K562 (cell line): ENCODE results near the gene GFRA3. TPM values are rescaled to one million over a fixed set of nuclear protein-coding genes. Genes with fewer than 3 reads are reported as not detected.

Source experiments
- ATAC-seq: fragments of 200-7000 bp; cut with Tn5 transposase; 3 replicates; pipeline ENCODE4 v1.9.1; 2020; ENCODE audit warnings: moderate library complexity
- Bru-seq: library from RNA; stranded (reverse); fragments of 400-500 nt; gene quantifications from one replicate; lab custom pipeline; 2021; lab: Mats Ljungman, UMichigan
- BruChase-seq, 2 experiments: library from RNA; stranded (reverse); fragments of 400-500 nt; gene quantifications; one replicate each; lab custom pipeline; 2021; lab: Mats Ljungman, UMichigan
- BruUV-seq: library from RNA; stranded (reverse); fragments of 400-500 nt; replicated peaks from 2 replicates; lab custom pipeline; 2021; lab: Mats Ljungman, UMichigan
- CTCF ChIA-PET: fragments of 300-600 bp; formaldehyde crosslinking; extraction: SDS; loops from one replicate; lab custom pipeline; 2021; ENCODE audit warnings: low intra/inter-chr PET ratio; lab: Yijun Ruan, JAX
- POLR2A ChIA-PET: fragments of 300-600, 350-650 bp; sonication (Branson Sonifier 250); formaldehyde crosslinking; extraction: SDS; loops from one replicate; lab custom pipeline; 2021; ENCODE audit warnings: antibody characterized with exemption, inconsistent platforms; lab: Yijun Ruan, JAX
- DNase-seq, 4 experiments: peaks; one replicate each; pipeline versions ENCODE4 v3.0.0 to v3.0.0-alpha.2; 2011 to 2018; ENCODE audit warnings: low spot score in 3 of 4, mixed read lengths in 3 of 4; ENCODE audit errors: extremely low read depth in 1 of 4
- FAIRE-seq: peaks from 2 replicates; lab custom pipeline; 2011; peaks lifted over from hg19 to GRCh38; lab: Jason Lieb, UNC
- H2AFZ ChIP-seq: 2 replicates; pipeline ENCODE4 v1.6.0; 2011; ENCODE audit warnings: low read depth, low read length, control low read depth, inconsistent platforms
- H3K27ac ChIP-seq: fragments of 200-600 bp; 3 replicates; pipeline ENCODE4 v1.8.0; 2011; ENCODE audit warnings: low read depth, mild to moderate bottlenecking, control low read depth, inconsistent platforms, low read length, moderate library complexity, mixed read lengths; ENCODE audit errors: extremely low read depth
- H3K27me3 ChIP-seq, 2 experiments: fragments of 300-600 bp in 1 of 2; 2 replicates in 1 of 2; 3 replicates in 1 of 2; pipeline versions ENCODE4 v1.6.0 to v1.8.0; 2011; ENCODE audit warnings: inconsistent platforms in 2 of 2, low read length in 2 of 2, mild to moderate bottlenecking in 1 of 2, mixed read lengths in 1 of 2, moderate library complexity in 1 of 2; ENCODE audit not compliant: control insufficient read depth in 2 of 2, insufficient read depth in 2 of 2
- H3K36me3 ChIP-seq: fragments of 300-600 bp; 3 replicates; pipeline ENCODE4 v1.8.0; 2011; ENCODE audit warnings: mild to moderate bottlenecking, low read length, inconsistent platforms; ENCODE audit not compliant: control insufficient read depth, insufficient read depth
- H3K4me1 ChIP-seq, 2 experiments: fragments of 200-600 bp in 1 of 2; replicated peaks in 1 of 2; 2 replicates in 1 of 2; 3 replicates in 1 of 2; pipeline versions ENCODE4 v1.5.1 to v1.8.0; 2011; ENCODE audit warnings: inconsistent platforms in 2 of 2, low read length in 2 of 2, mild to moderate bottlenecking in 1 of 2, mixed read lengths in 1 of 2, moderate library complexity in 1 of 2; ENCODE audit not compliant: control insufficient read depth in 2 of 2, insufficient read depth in 2 of 2
- H3K4me2 ChIP-seq: 2 replicates; pipeline ENCODE4 v1.6.1; 2011; ENCODE audit warnings: low read length, control low read depth, inconsistent platforms, mixed read lengths; ENCODE audit not compliant: insufficient read depth
- H3K4me3 ChIP-seq: fragments of 200-600 bp; sonication (generic), shearing (Covaris generic); 2 replicates; pipeline ENCODE4 v1.5.1; 2016; ENCODE audit warnings: control low read depth, inconsistent platforms
- H3K79me2 ChIP-seq: fragments of 200-600 bp; 3 replicates; pipeline ENCODE4 v1.8.0; 2011; ENCODE audit warnings: low read length, inconsistent platforms; ENCODE audit not compliant: control insufficient read depth, insufficient read depth
- H3K9ac ChIP-seq, 2 experiments: 2 replicates each; pipeline versions ENCODE4 v1.6.0 to v1.6.1; 2011; ENCODE audit warnings: low read depth in 2 of 2, low read length in 2 of 2, control low read depth in 1 of 2, inconsistent platforms in 1 of 2, mild to moderate bottlenecking in 1 of 2, mixed read lengths in 1 of 2; ENCODE audit not compliant: insufficient read depth in 1 of 2
- H3K9me1 ChIP-seq: one replicate; pipeline ENCODE4 v1.6.0; 2011; ENCODE audit warnings: inconsistent platforms, mild to moderate bottlenecking, low read length, moderate library complexity; ENCODE audit not compliant: control insufficient read depth, insufficient read depth
- H3K9me3 ChIP-seq: replicated peaks from 2 replicates; pipeline ENCODE4 v1.5.1; 2011; ENCODE audit warnings: low read depth, low read length, inconsistent platforms; ENCODE audit not compliant: control insufficient read depth, insufficient read depth
- H4K20me1 ChIP-seq: replicated peaks from 2 replicates; pipeline ENCODE4 v1.6.1; 2011; ENCODE audit warnings: low read length, inconsistent platforms, mixed read lengths; ENCODE audit not compliant: control insufficient read depth, insufficient read depth
- E2F6 ChIP-seq, 2 experiments: IDR thresholded peaks; 2 replicates each; pipeline ENCODE4 v1.6.1; 2011; ENCODE audit warnings: borderline replicate concordance in 1 of 2, control low read depth in 1 of 2, low read depth in 1 of 2, low read length in 1 of 2, mild to moderate bottlenecking in 1 of 2, mixed read lengths in 1 of 2, moderate library complexity in 1 of 2; ENCODE audit not compliant: insufficient read depth in 1 of 2, insufficient read length in 1 of 2, poor library complexity in 1 of 2, severe bottlenecking in 1 of 2; ENCODE audit errors: extremely low read depth in 1 of 2
- EGR1 ChIP-seq: fragments of 450-650 bp; conservative IDR thresholded peaks from 2 replicates; pipeline ENCODE4 v1.6.1; 2017; ENCODE audit warnings: mild to moderate bottlenecking
- HDAC8 ChIP-seq: fragments of 450-650 bp; IDR thresholded peaks from 2 replicates; pipeline ENCODE4 v1.6.1; 2016; ENCODE audit warnings: mild to moderate bottlenecking, missing genetic modification characterization, moderate library complexity, missing compliant biosample characterization
- LEF1 ChIP-seq: fragments of 450-650 bp; IDR thresholded peaks from 2 replicates; pipeline ENCODE4 v1.6.1; 2016; ENCODE audit warnings: mild to moderate bottlenecking
- NR1H2 ChIP-seq: sonication (generic); formaldehyde crosslinking; IDR thresholded peaks from 2 replicates; pipeline ENCODE4 v1.4.0; 2020; ENCODE audit warnings: mild to moderate bottlenecking, missing genetic modification reagents
- NR2F6 ChIP-seq: fragments of 450-650 bp; formaldehyde crosslinking; IDR thresholded peaks from 2 replicates; pipeline ENCODE4 v1.4.0; 2020; ENCODE audit warnings: mild to moderate bottlenecking
- POLR2B ChIP-seq: fragments of 450-650 bp; IDR thresholded peaks from 2 replicates; pipeline ENCODE4 v1.6.1; 2018; ENCODE audit warnings: low read depth; ENCODE audit not compliant: partially characterized antibody
- PTTG1 ChIP-seq: fragments of 450-650 bp; IDR thresholded peaks from 2 replicates; pipeline ENCODE4 v1.6.1; 2016; ENCODE audit warnings: low read depth, mild to moderate bottlenecking, missing genetic modification characterization, missing compliant biosample characterization
- RFX7 ChIP-seq: fragments of 250-450 bp; sonication (Bioruptor Pico); IDR thresholded peaks from 2 replicates; pipeline ENCODE4 v1.5.1; 2021; ENCODE audit warnings: mild to moderate bottlenecking
- TFAP4 ChIP-seq: sonication (generic); formaldehyde crosslinking; IDR thresholded peaks from 2 replicates; pipeline ENCODE4 v1.8.0; 2022; ENCODE audit warnings: missing genetic modification reagents, mild to moderate bottlenecking, moderate library complexity, borderline replicate concordance
- ZKSCAN3 ChIP-seq: fragments of 250-450 bp; sonication (Bioruptor Pico); IDR thresholded peaks from 2 replicates; pipeline ENCODE4 v1.4.0; 2020
- ZNF830 ChIP-seq: fragments of 250-450 bp; sonication (Bioruptor Pico); IDR thresholded peaks from 2 replicates; pipeline ENCODE4 v1.5.0; 2021; ENCODE audit warnings: mild to moderate bottlenecking
- WGBS: fragments of 100-300 bp; shearing (Covaris generic); methylation state at CpG from one replicate; pipeline ENCODE4 v1.1.6; 2016; ENCODE audit warnings: low coverage, mixed read lengths; ENCODE audit not compliant: insufficient coverage; ENCODE audit errors: missing lambda C conversion rate; 5-methylcytosine and 5-hydroxymethylcytosine counted together
- in situ Hi-C: fragments of 300-500 bp; cut with MboI; formaldehyde crosslinking; loops from 4 replicates; pipeline ENCODE4 v1.15.0; 2018; ENCODE audit warnings: inconsistent platforms, mixed read lengths
- intact Hi-C: fragments of 100-400 bp; cut with micrococcal nuclease; formaldehyde crosslinking; loops from 2 replicates; pipeline ENCODE4 v1.14.2; 2022
- long read RNA-seq, 3 experiments: library from polyadenylated mRNA in 2 of 3; library from RNA in 1 of 3; unstranded in 2 of 3; stranded (forward) in 1 of 3; transcript quantifications; one replicate each; pipeline ENCODE4 v2.0.0, GENCODE V29; 2019 to 2022
- polyA minus RNA-seq, 3 experiments: library from RNA; depleted of rRNA, polyadenylated mRNA; stranded (reverse); fragments of >200 nt; gene quantifications; 2 replicates each; pipeline ENCODE4 v1.2.3, GENCODE V29; 2011
- polyA plus RNA-seq, 8 experiments: library from polyadenylated mRNA; depleted of rRNA in 4 of 8; stranded (reverse) in 5 of 8; unstranded in 3 of 8; fragments of >200 nt; fragmentation: Nextera tagmentation in 2 of 8; fragmentation: Illumina TruSeq in 1 of 8; extraction: Ambion mirVana in 2 of 8; extraction: Trizol in 1 of 8; gene quantifications; 2 replicates each; pipeline versions ENCODE4 v1.2.1 to v1.2.3, GENCODE V29; 2011 to 2014; ENCODE audit warnings: inconsistent platforms in 1 of 8, missing spikeins in 1 of 8
- total RNA-seq, 7 experiments: library from RNA; depleted of rRNA in 6 of 7; stranded (reverse); fragments of >200 nt in 6 of 7; fragmentation: Illumina TruSeq in 2 of 7; extraction: Trizol in 2 of 7; gene quantifications; 2 replicates each; pipeline versions ENCODE4 v1.2.1 to v1.2.3, GENCODE V29; 2011 to 2021; ENCODE audit warnings: low replicate concordance in 1 of 7
- TF ChIP-seq, protein P1 (sequence below): fragments of 450-650 bp; IDR thresholded peaks from 2 replicates; pipeline ENCODE4 v1.6.1; 2018; ENCODE audit warnings: mild to moderate bottlenecking, low read depth; ENCODE audit not compliant: partially characterized antibody

GFRA3 gene
- 0.37 TPM in 2 replicates for total RNA-seq (2011; cell fraction: chromatin; rRNA removed; ENCODE audit: low replicate concordance)
- 0.50 and 0.66 TPM in 2 replicates for total RNA-seq (2011; cell fraction: nucleolus; rRNA removed)
- 0.44 and 0.76 TPM in 2 replicates for total RNA-seq (2011; cell fraction: nucleoplasm; rRNA removed)
- total RNA-seq (2014; rRNA removed) (not detected in 2 replicates), total RNA-seq (2014; rRNA removed; fragmentation: Illumina TruSeq; extraction: Trizol) (not detected in 2 replicates), total RNA-seq (2015; rRNA removed; fragmentation: Illumina TruSeq; extraction: Trizol) (not detected in 2 replicates), total RNA-seq (2021) (not detected in 2 replicates), polyA plus RNA-seq (2011; rRNA removed) (0.08 and 0.42 TPM in 2 replicates), polyA plus RNA-seq (2014; fragmentation: Illumina TruSeq; extraction: Trizol) (0.09 and 0.10 TPM in 2 replicates), polyA plus RNA-seq (2014; fragmentation: Nextera tagmentation; extraction: Ambion mirVana) (not detected), polyA plus RNA-seq (2014; rRNA removed) (0.05 and 0.12 TPM in 2 replicates), polyA minus RNA-seq (2011; rRNA and poly(A)+ RNA removed) (0.09 TPM in 1 of 2 replicates, not detected in the other), Bru-seq, nascent RNA (percentile 17 among the genes with signal in this experiment), BruChase-seq, experiment 1, labeled RNA remaining after a 2-hour chase (percentile 30 among the genes with signal in this experiment), BruChase-seq, experiment 2, labeled RNA remaining after a 6-hour chase (percentile 31 among the genes with signal in this experiment)
- polyA plus RNA-seq (2011; cell fraction: cytosol; rRNA removed): 0.42 and 0.47 TPM in 2 replicates
- 0.11 and 0.14 TPM in 2 replicates for polyA plus RNA-seq (2011; cell fraction: nucleus; rRNA removed)
- polyA plus RNA-seq (2012): 0.06 and 0.10 TPM in 2 replicates
- polyA minus RNA-seq (2011; cell fraction: cytosol; rRNA and poly(A)+ RNA removed): not detected in 2 replicates
- not detected in 2 replicates for polyA minus RNA-seq (2011; cell fraction: nucleus; rRNA and poly(A)+ RNA removed)
- long read RNA-seq, experiment 1: 0 reads
- long read RNA-seq, experiment 2: 0 reads
- long read RNA-seq, experiment 3: 0 reads

DNA sequence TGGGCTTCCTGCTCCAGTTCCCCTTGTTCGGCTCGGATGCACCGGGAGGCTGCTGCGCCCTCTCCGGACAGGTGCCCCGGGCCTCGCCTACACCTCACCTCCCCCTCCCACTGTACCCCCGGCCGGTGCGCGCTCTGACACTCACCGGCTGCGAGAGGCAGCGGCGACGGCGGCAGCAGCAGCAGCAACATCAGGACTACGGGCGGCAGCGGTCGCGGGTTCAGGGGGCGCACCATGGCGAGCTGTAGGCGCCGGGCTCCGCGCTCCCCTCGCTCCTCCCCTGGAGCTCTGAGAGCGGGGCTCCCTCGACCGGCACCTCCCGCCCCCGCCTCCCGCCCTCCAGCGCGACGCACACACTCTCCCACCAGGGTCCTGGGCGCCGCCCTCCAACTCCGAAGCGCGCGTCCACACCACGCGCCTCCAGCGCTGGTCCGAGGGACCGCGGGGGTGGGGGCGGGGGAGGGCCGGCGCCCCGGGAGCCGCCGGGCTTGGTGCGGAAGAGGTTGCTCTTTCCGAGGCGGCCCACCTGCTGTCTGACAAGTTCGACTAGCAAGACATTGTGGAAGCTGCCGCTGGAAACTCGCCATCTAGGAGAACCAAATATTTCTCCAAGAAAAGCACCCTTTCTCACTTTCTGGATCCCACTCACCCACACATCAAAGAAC, at the start of gene GFRA3:
TSS of gene GFRA3 (minus strand) at position 433 of the 665 bp plus-strand sequence. CDS start at position 236, 197 bp downstream.
- ChIA-PET POLR2A (interaction anchor here (0.7 to 1.7 kb wide), 4 partner anchors 14 to 88 kb away, joined by 3 to 5 read pairs (median 3); partner anchors contain the start of genes CDC25C and FAM53C), CTCF (interaction anchor here (0.5 kb wide), 1 partner anchor 81 kb away, joined by 3 read pairs; no protein-coding TSS in a partner anchor)
- H3K36me3 ChIP-seq: no peaks in the 10 kb centered on the region
- no peak within 1 kb of the TSS for H2AFZ ChIP-seq
- intact Hi-C loops (no loop called here), in situ Hi-C loops (no loop called here)
- no peaks in the 10 kb centered on the region for H3K9me3 ChIP-seq
- BruUV-seq: no TSS peak
- no peak for FAIRE-seq
- H3K9me1 ChIP-seq: no peaks in the 10 kb centered on the region
- peak; percentile 75 for ATAC-seq
- no peak within 1 kb of the TSS for H3K4me3 ChIP-seq
- peaks cover 5% of the 10 kb centered on the region; the same call in 1 of the 2 replicates for H4K20me1 ChIP-seq
- H3K79me2 ChIP-seq: no peaks in the 10 kb centered on the region
- H3K4me1 ChIP-seq: peaks cover 6 to 11% of the 10 kb centered on the region in 2 experiments; a peak in 3 of 5 replicates
- H3K4me2 ChIP-seq: no peak within 1 kb of the TSS
- no peak within 1 kb of the TSS for H3K27ac ChIP-seq
- H3K27me3 ChIP-seq: peaks cover 3 to 7% of the 10 kb centered on the region in 2 experiments; a peak in 2 of 5 replicates
- 32% methylated on average over 12 of the region's 62 CpGs for WGBS
- 0 out of 4 replicates have a peak within 1 kb of the TSS, but pooled peaks of 1 of the 2 experiments have one; percentile 55 for H3K9ac ChIP-seq
- peak; percentile 30 to 78 (median 56) for DNase-seq
- TF ChIP-seq RFX7 (CRISPR knock-in tag): no peak
- no peak for TF ChIP-seq LEF1
- TF ChIP-seq POLR2B: no peak
- no peak for TF ChIP-seq TFAP4 (CRISPR knock-in tag)
- TF ChIP-seq, protein P1, sequence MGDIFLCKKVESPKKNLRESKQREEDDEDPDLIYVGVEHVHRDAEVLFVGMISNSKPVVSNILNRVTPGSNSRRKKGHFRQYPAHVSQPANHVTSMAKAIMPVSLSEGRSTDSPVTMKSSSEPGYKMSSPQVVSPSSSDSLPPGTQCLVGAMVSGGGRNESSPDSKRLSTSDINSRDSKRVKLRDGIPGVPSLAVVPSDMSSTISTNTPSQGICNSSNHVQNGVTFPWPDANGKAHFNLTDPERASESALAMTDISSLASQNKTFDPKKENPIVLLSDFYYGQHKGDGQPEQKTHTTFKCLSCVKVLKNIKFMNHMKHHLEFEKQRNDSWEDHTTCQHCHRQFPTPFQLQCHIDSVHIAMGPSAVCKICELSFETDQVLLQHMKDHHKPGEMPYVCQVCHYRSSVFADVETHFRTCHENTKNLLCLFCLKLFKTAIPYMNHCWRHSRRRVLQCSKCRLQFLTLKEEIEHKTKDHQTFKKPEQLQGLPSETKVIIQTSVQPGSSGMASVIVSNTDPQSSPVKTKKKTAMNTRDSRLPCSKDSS: no peak
- TF ChIP-seq NR2F6 (CRISPR knock-in tag): no peak
- TF ChIP-seq PTTG1 (tag): no peak
- no peak for TF ChIP-seq ZNF830
- peak; percentile 69 for TF ChIP-seq EGR1
- TF ChIP-seq NR1H2 (CRISPR knock-in tag): no peak
- TF ChIP-seq ZKSCAN3 (CRISPR knock-in tag): no peak
- peak in 1 of 2 experiments; percentile 56 for TF ChIP-seq E2F6 (IDR thresholded peaks at IDR 0.05; ENCODE audit: borderline replicate concordance in 1 of 2, extremely low read depth in 1 of 2, insufficient read depth in 1 of 2, insufficient read length in 1 of 2, low read depth in 1 of 2, low read length in 1 of 2, poor library complexity in 1 of 2, severe bottlenecking in 1 of 2)
- no peak for TF ChIP-seq HDAC8 (tag)
